Ovary (tissue), 9 donors: ENCODE results near the gene ARHGAP22. TPM values are rescaled to one million over a fixed set of nuclear protein-coding genes. Genes with fewer than 3 reads are reported as not detected.

Experiments
- DNase-seq, 5 donors: peaks; one replicate each; pipeline ENCODE4 v3.0.0-alpha.2; 2019 to 2020
- H3K27ac ChIP-seq, 2 donors: fragments of 200-600 bp; one replicate each; pipeline versions ENCODE4 v1.5.1 to v1.8.0; 2019 to 2022
- H3K27me3 ChIP-seq: fragments of 200-600 bp; one replicate; pipeline ENCODE4 v1.8.0; 2022
- H3K36me3 ChIP-seq: fragments of 200-600 bp; sonication (generic); one replicate; pipeline ENCODE4 v1.5.1; 2019
- H3K4me1 ChIP-seq: one replicate; pipeline ENCODE4 v1.8.1; 2013; ENCODE audit warnings: mild to moderate bottlenecking, moderate library complexity; ENCODE audit not compliant: insufficient read depth
- H3K4me3 ChIP-seq: fragments of 200-600 bp; sonication (generic); one replicate; pipeline ENCODE4 v1.5.1; 2017
- H3K9me3 ChIP-seq, 2 donors: fragments of 200-600 bp in 1 of 2; sonication (generic) in 1 of 2; one replicate each; pipeline versions ENCODE4 v1.5.1 to v1.8.1; 2013 to 2019; ENCODE audit warnings: mild to moderate bottlenecking in 1 of 2, moderate library complexity in 1 of 2
- CTCF ChIP-seq, 3 donors: fragments of 450-650 bp in 2 of 3; fragments of 200-600 bp in 1 of 3; IDR thresholded peaks; one replicate each; pipeline versions ENCODE4 v1.5.1 to v1.8.0; 2016 to 2022; ENCODE audit warnings: antibody characterized with exemption in 3 of 3, mild to moderate bottlenecking in 1 of 3
- EP300 ChIP-seq: sonication (generic); formaldehyde crosslinking; IDR thresholded peaks from one replicate; pipeline ENCODE4 v1.6.1; 2017; ENCODE audit warnings: antibody characterized with exemption
- POLR2A ChIP-seq: fragments of 450-650 bp; IDR thresholded peaks from one replicate; pipeline ENCODE4 v1.6.1; 2017; ENCODE audit warnings: antibody characterized with exemption, mild to moderate bottlenecking, moderate library complexity
- WGBS, 3 donors: extraction: QIAGEN DNeasy Blood & Tissue Kit in 1 of 3; methylation state at CpG; one replicate each; pipeline versions ENCODE4 v1.1.5 to v1.1.7; 2013 to 2017; 5-methylcytosine and 5-hydroxymethylcytosine counted together
- intact Hi-C, 4 donors: fragments of 100-400 bp; cut with DNase I; formaldehyde crosslinking; loops; one replicate each; pipeline versions ENCODE4 v1.11.0 to v1.15.1; 2022 to 2023
- polyA plus RNA-seq, 2 donors: library from polyadenylated mRNA; stranded (reverse); fragments of 200-250 nt in 1 of 2; fragments of 350-450 nt in 1 of 2; fragmentation: Illumina TruSeq in 1 of 2; extraction: RNeasy Lipid Tissue Mini Kit (QIAGEN cat#74804) in 1 of 2; gene quantifications; one replicate each; pipeline ENCODE4 v1.2.3, GENCODE V29; 2013 to 2014
- total RNA-seq, 7 donors: library from RNA; depleted of rRNA in 2 of 7; stranded (reverse); fragments of >200 nt in 2 of 7; fragmentation: NEBNext Ultra II Directional in 3 of 7; extraction: Animal tissue kit (Norgen Biotek cat#: 25700) in 3 of 7; gene quantifications; one replicate each; pipeline versions ENCODE4 v1.1.0 to v1.2.4, GENCODE V29; 2016 to 2023
- donor health status: DM: no; HTN: no; CAD: no; lungs with moderate emphysema.
- donor health status: DM: no; HTN: no; CAD: no.
- donor health status: Bipolar disorder and iron deficiency.
- donor health status: DM: yes; HTN: yes; CAD: no.
- donor health status: DM: no; HTN: no; CAD: no.
- donor health status: DM: yes; HTN: yes; CAD: no.

Gene ARHGAP22
- total and polyA plus RNA-seq, 9 donors, result 3.9 to 14.3 (median 5.7) TPM

GRCh38 chr10:48507933-48508790 is 96.7 kb downstream of the ARHGAP22 start:
- Histone ChIP-seq H3K4me3 (no peak overlapping the region), H3K4me1 (peaks cover 12% of the 10 kb centered on the region), H3K9me3 (no peaks in the 10 kb centered on the region), H3K27ac (no peak overlapping the region), H3K27me3 (no peaks in the 10 kb centered on the region), H3K36me3 (no peaks in the 10 kb centered on the region)
- intact Hi-C loops, result loop anchor here in 2 of 4 donors (10.0 kb wide), 1 partner anchor 143 kb away; no protein-coding TSS in a partner anchor
- 90 to 96% (median 92%) methylated on average over 6 to 7 of the region's 7 CpGs for WGBS, 3 donors
- peak in 2 of 5 donors; percentile 21 to 31 for DNase-seq
- TF ChIP-seq POLR2A, result no peak
- no peak for TF ChIP-seq CTCF (IDR thresholded peaks at IDR 0.05)
- no peak for TF ChIP-seq EP300

- intact Hi-C loops, result loop anchor here in 2 of 4 donors (10.0 kb wide), 1 partner anchor 143 kb away; no protein-coding TSS in a partner anchor
- Histone ChIP-seq H3K4me3 (no peak overlapping the region), H3K36me3 (no peaks in the 10 kb centered on the region), H3K27ac (no peak overlapping the region), H3K9me3 (no peaks in the 10 kb centered on the region), H3K27me3 (no peaks in the 10 kb centered on the region), H3K4me1 (peaks cover 18% of the 10 kb centered on the region)
- DNase-seq, result peak in 1 of 5 donors; percentile 10
- TF ChIP-seq EP300 (no peak), CTCF (IDR thresholded peaks at IDR 0.05) (no peak), POLR2A (no peak)
- 75 to 84% (median 79%) methylated on average over 5 to 6 of the region's 6 CpGs for WGBS, 3 donors
These were observed 97.4 kb downstream of the ARHGAP22 start for GRCh38 chr10:48507494-48507893.

- no peaks in the 10 kb centered on the region for H3K9me3 ChIP-seq
- DNase-seq, result peak in 2 of 5 donors; percentile 16 to 28
- TF ChIP-seq POLR2A, result no peak
- TF ChIP-seq CTCF (IDR thresholded peaks at IDR 0.05), result peak in 1 of 3 donors; percentile 16
- H3K4me3 ChIP-seq, result no peak overlapping the region
- H3K27ac ChIP-seq, result no peak overlapping the region
- WGBS, 3 donors, result 83 to 87% (median 86%) methylated on average over 8 of the region's 8 CpGs
- H3K36me3 ChIP-seq, result no peaks in the 10 kb centered on the region
- peaks cover 21% of the 10 kb centered on the region for H3K4me1 ChIP-seq
- no peaks in the 10 kb centered on the region for H3K27me3 ChIP-seq
- intact Hi-C loops, result loop anchor here in 2 of 4 donors (10.0 kb wide), 1 partner anchor 142 kb away; no protein-coding TSS in a partner anchor
These were observed 98.5 kb downstream of the ARHGAP22 start for GRCh38 chr10:48506147-48506917.

GRCh38 chr10:48505394-48506112 is 99.3 kb downstream of the ARHGAP22 start:
- H3K27me3 ChIP-seq, result no peaks in the 10 kb centered on the region
- H3K36me3 ChIP-seq, result no peaks in the 10 kb centered on the region
- DNase-seq, result peak in 2 of 5 donors; percentile 5 to 18
- no peaks in the 10 kb centered on the region for H3K9me3 ChIP-seq
- peaks cover 21% of the 10 kb centered on the region for H3K4me1 ChIP-seq
- no peak overlapping the region for H3K27ac ChIP-seq
- intact Hi-C loops, result loop anchor here in 2 of 4 donors (10.0 kb wide), 1 partner anchor 141 kb away; no protein-coding TSS in a partner anchor
- TF ChIP-seq POLR2A (no peak), EP300 (no peak), CTCF (IDR thresholded peaks at IDR 0.05) (no peak)
- WGBS, 3 donors, result 92 to 94% (median 92%) methylated on average over 15 of the region's 15 CpGs
- no peak overlapping the region for H3K4me3 ChIP-seq
